ENCODE results near the gene LONP1.
A peak's percentile ranks its signal among the peaks of the same experiment; 100 is the strongest.
"Not testable (repeated sequence)": the region's sequence is repeated elsewhere in the genome, so short reads cannot be mapped to it uniquely, and the experiment has no call there.

LONP1 gene

GRCh38 chr19:5693195-5694166 is 26.5 kb downstream of the LONP1 start:
- DNase-seq (ENCODE audit: low read depth, low spot score), result no peak

- DNase-seq (ENCODE audit: low read depth, low spot score), result no peak
These were observed 27.2 kb downstream of the LONP1 start for GRCh38 chr19:5692723-5693194.

GRCh38 chr19:5691822-5692722 is 27.9 kb downstream of the LONP1 start:
- no peak for DNase-seq (ENCODE audit: low read depth, low spot score)

- no peak for DNase-seq (ENCODE audit: low read depth, low spot score)
These were observed 28.8 kb downstream of the LONP1 start for GRCh38 chr19:5690955-5691821.

- peak; percentile 97 for DNase-seq (ENCODE audit: low read depth, low spot score)
These were observed 29.6 kb downstream of the LONP1 start, which contains the start of gene RPL36 for GRCh38 chr19:5690125-5690954. RPL36 (plus strand) TSS chr19:5690295; CDS start chr19:5690508, 213 bp downstream.

GRCh38 chr19:5688262-5688881 is 31.6 kb downstream of the LONP1 start:
- DNase-seq (ENCODE audit: low read depth, low spot score), result not testable (repeated sequence)

- no peak for DNase-seq (ENCODE audit: low read depth, low spot score)
These were observed 32.4 kb downstream of the LONP1 start for GRCh38 chr19:5687360-5688198.

- peak; percentile 65 for DNase-seq (ENCODE audit: low read depth, low spot score)
These were observed 33.1 kb downstream of the LONP1 start for GRCh38 chr19:5686647-5687359.

- no peak for DNase-seq (ENCODE audit: low read depth, low spot score)
These were observed 33.7 kb downstream of the LONP1 start for GRCh38 chr19:5686326-5686646.

- no peak for DNase-seq (ENCODE audit: low read depth, low spot score)
These were observed 35.1 kb downstream of the LONP1 start for GRCh38 chr19:5684694-5685430.

GRCh38 chr19:5683177-5683886 is 36.6 kb downstream of the LONP1 start:
- DNase-seq (ENCODE audit: low read depth, low spot score), result no peak

GRCh38 chr19:5682107-5682482 is 37.9 kb downstream of the LONP1 start:
- DNase-seq (ENCODE audit: low read depth, low spot score), result no peak

- DNase-seq (ENCODE audit: low read depth, low spot score), result no peak
These were observed 38.4 kb downstream of the LONP1 start for GRCh38 chr19:5681391-5682106.

GRCh38 chr19:5680437-5681368 is 39.2 kb downstream of the LONP1 start, which contains the start of the genes HSD11B1L and MICOS13:
HSD11B1L (plus strand) TSS chr19:5681027; CDS start chr19:5684833, 3,806 bp downstream.
MICOS13 (minus strand) TSS chr19:5680516; CDS start chr19:5680486, 30 bp downstream.
- DNase-seq (ENCODE audit: low read depth, low spot score), result peak; percentile 94

- no peak for DNase-seq (ENCODE audit: low read depth, low spot score)
These were observed 39.9 kb downstream of the LONP1 start for GRCh38 chr19:5680084-5680436.

All from brain pericyte (primary cell).